A673 (cell line): ENCODE measurements around the gene CCL27.

Source experiments
- CTCF ChIP-seq: fragments of 300-800, 200-600 bp; sonication (generic); conservative IDR thresholded peaks from 2 replicates; pipeline ENCODE4 v1.5.1; 2017; ENCODE audit warnings: low read depth, mild to moderate bottlenecking, antibody characterized with exemption, low read length, moderate library complexity, mixed read lengths
- EZH2 ChIP-seq: fragments of 200-600 bp; sonication (generic); IDR thresholded peaks from 2 replicates; pipeline ENCODE4 v1.6.1; 2017; ENCODE audit warnings: borderline replicate concordance, low read depth, mild to moderate bottlenecking, mixed read lengths, antibody characterized with exemption, low read length; ENCODE audit not compliant: poor library complexity, severe bottlenecking

GRCh38 chr9:34637356-34638137, 24.9 kb downstream of the CCL27 start, which contains the start of gene SIGMAR1:
- TF ChIP-seq CTCF (no peak), EZH2 (no peak)
